GM13977 (cell line): Measurements from ENCODE around the gene UBR4.

Experiments used
- DNase-seq: peaks from one replicate; pipeline ENCODE4 v3.0.0; 2012; ENCODE audit warnings: low spot score
- CTCF ChIP-seq: IDR thresholded peaks from 2 replicates; pipeline ENCODE4 v1.5.1; 2012; ENCODE audit warnings: mild to moderate bottlenecking, control low read depth; ENCODE audit not compliant: insufficient read depth; ENCODE audit errors: extremely low read depth, missing control alignments
- in situ Hi-C: fragments of 300-500 bp; cut with MboI; formaldehyde crosslinking; loops from one replicate; pipeline ENCODE4 v1.12.0; 2022; ENCODE audit warnings: low sequenced_read_pairs, low pct_unique_long_range_greater_than_20kb, mixed read lengths, inconsistent platforms; ENCODE audit not compliant: unreplicated experiment

Gene UBR4

DNA sequence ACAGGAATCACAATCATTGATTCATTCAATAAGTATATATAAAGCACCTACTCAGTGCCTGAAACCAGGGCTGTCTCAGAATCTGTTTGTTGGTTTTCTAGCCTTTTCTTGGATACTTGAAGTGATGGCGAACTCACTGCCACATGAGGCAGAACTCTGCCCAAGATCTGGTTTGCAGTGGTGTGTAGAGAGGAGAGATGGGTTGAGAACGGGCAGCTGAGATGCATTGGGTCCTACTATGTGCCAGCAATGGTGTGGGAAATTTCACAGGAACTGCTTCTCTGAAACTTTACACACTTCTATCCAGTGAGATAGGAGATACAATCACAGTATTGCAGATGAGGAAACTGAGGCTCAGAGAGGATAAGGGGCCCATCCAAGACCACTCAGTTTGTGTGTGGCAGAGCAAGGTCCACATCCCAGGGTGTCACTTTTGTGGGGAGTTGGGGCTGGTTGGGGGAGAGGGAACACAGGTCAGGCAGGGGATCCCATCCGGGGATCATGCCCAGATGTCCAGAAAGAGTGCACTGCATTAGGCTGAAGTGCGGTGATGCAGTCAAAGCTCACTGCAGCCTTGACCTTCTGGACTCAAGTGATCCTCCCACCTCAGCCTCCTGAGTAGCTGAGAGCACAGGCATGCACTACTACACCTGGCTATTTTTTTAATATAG lies 169.9 kb downstream of the UBR4 start:
- no peak for DNase-seq
- in situ Hi-C loops: no loop called here
- TF ChIP-seq CTCF: no peak

- DNase-seq: no peak
- in situ Hi-C loops: no loop called here
- TF ChIP-seq CTCF: no peak
Measured at GRCh38 chr1:19038732-19039131, 171.3 kb downstream of the UBR4 start.

DNA sequence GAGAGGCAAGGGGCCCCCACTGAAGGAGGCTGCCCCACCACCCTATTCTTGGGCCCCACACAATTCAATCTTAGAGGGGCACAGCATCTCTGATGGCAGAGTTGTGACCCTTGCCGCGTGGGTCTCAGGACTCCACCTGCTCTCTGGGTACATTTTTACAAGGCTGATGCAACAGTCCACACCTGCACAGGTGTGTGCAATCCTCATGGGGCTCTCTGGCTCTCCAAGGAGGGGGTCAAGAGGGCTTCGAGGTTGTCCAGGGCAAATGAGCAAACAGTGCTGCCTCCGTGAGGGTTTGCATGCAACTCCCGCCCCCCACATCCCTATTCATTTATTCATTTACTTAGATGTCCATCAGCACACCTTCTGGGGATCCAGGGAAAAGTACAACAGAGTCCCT lies 172.0 kb downstream of the UBR4 start:
- no peak for TF ChIP-seq CTCF
- no peak for DNase-seq
- in situ Hi-C loops: no loop called here

DNA sequence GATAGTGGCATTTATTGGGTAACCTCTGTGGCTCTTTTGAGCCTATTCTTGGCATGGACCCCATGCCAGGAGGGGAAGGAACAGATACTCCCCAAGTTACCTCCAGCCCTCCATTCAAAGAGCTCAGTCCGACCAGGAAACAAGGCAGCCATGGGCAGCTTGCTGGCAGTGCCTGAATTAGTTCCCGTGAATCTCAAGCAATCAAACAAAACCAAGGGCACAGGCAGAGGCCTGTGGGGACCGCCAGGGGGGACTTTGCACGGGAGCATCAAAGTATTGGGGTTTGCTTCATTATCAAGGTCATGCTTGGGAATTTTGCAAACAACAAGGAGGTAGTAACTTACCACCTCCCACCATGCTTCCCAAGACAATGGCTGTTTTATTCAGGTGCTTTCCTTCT lies 172.4 kb downstream of the UBR4 start:
- in situ Hi-C loops: no loop called here
- no peak for DNase-seq
- TF ChIP-seq CTCF: no peak

GRCh38 chr1:19036813-19037605 lies 173.1 kb downstream of the UBR4 start:
- no peak for DNase-seq
- in situ Hi-C loops: no loop called here
- no peak for TF ChIP-seq CTCF

DNA sequence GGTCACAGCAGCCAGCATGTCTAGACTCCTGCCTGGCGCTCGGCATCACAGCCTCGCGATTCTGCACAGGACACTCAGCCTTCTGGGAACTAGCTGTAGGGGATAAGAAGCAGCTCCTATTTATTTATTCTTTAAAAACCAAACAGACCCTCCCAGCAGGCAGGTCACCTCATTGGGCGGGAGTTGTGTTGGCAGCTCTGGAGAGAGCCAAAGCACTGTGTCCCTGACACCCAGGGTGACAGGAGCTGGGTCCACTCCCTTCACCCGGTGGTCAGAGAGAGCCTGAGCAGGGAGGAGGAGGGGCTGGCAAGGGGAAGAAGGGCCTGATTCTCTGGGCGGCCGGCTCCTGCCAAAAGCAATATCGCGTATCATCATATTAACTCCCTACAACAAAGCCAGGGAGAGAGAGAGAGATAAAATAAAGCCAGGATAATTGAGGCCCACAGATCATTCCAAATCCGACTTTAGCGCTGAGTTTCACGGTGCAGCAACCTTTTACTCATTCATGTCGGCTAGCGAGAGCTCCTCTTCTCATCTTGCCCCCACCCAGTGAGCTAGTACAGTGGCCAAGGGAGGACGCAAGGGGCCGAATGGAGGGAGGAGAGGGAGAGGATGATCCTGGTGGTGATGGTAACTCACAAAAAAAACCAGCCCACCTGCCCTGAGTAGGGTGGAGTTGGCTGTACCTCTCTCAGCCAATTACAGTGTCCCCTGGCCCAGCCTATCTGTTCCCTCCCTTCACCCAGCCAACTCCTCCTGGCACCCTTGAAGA lies 173.8 kb downstream of the UBR4 start:
- no peak for TF ChIP-seq CTCF
- in situ Hi-C loops: no loop called here
- DNase-seq: no peak
